Omental fat pad (tissue), 4 donors: ENCODE measurements around the gene FZD1. TPM values are rescaled to one million over a fixed set of nuclear protein-coding genes. Genes with fewer than 3 reads are reported as not detected.

ENCODE experiments used
- ATAC-seq: fragments of 150-250 bp; one replicate; pipeline ENCODE4 v1.9.1; 2016; ENCODE audit warnings: mild to moderate bottlenecking, moderate library complexity; ENCODE audit not compliant: low FRiP score
- DNase-seq: peaks from one replicate; pipeline ENCODE4 v3.0.0-alpha.2; 2019; ENCODE audit warnings: low spot score
- CTCF ChIP-seq, 3 donors: fragments of 450-650 bp; IDR thresholded peaks; one replicate each; pipeline ENCODE4 v1.5.1; 2016 to 2017; ENCODE audit warnings: antibody characterized with exemption in 3 of 3, mild to moderate bottlenecking in 3 of 3, moderate library complexity in 2 of 3
- total RNA-seq, 4 donors: library from RNA; depleted of rRNA; stranded (reverse); fragments of >200 nt; gene quantifications; one replicate each; pipeline ENCODE4 v1.1.0, GENCODE V29; 2016

The FZD1 gene
- total RNA-seq, 4 donors from 2014 or later: 8.0 to 19.7 (median 13.2) TPM

GRCh38 chr7:91270372-91270771 lies 6.1 kb downstream of the FZD1 start:
- no peak for ATAC-seq
- no peak for TF ChIP-seq CTCF (IDR thresholded peaks at IDR 0.05)
- no peak for DNase-seq

- no peak for ATAC-seq
- DNase-seq: no peak
- TF ChIP-seq CTCF (IDR thresholded peaks at IDR 0.05): no peak
These were observed 12.7 kb downstream of the FZD1 start for GRCh38 chr7:91276909-91277308.

- DNase-seq: no peak
- no peak for TF ChIP-seq CTCF (IDR thresholded peaks at IDR 0.05)
- ATAC-seq: no peak
These were observed 16.0 kb downstream of the FZD1 start for GRCh38 chr7:91280185-91280584.

- DNase-seq: no peak
- no peak for TF ChIP-seq CTCF (IDR thresholded peaks at IDR 0.05)
- ATAC-seq: no peak
These were observed 16.4 kb downstream of the FZD1 start for GRCh38 chr7:91280604-91281003.

GRCh38 chr7:91285696-91286355 lies 21.6 kb downstream of the FZD1 start:
- TF ChIP-seq CTCF (IDR thresholded peaks at IDR 0.05): no peak
- ATAC-seq (no peak), DNase-seq (no peak)

- ATAC-seq: no peak
- DNase-seq: no peak
- TF ChIP-seq CTCF (IDR thresholded peaks at IDR 0.05): no peak
These were observed 22.2 kb downstream of the FZD1 start for GRCh38 chr7:91286432-91286831.

- TF ChIP-seq CTCF (IDR thresholded peaks at IDR 0.05): no peak
- ATAC-seq (no peak), DNase-seq (no peak)
These were observed 23.3 kb downstream of the FZD1 start for GRCh38 chr7:91287371-91288084.
